GM23338 (cell line): ENCODE data around the gene PIP5K1A. TPM values are rescaled to one million over a fixed set of nuclear protein-coding genes. Genes with fewer than 3 reads are reported as not detected.
"Not testable (repeated sequence)": the region's sequence is repeated elsewhere in the genome, so short reads cannot be mapped to it uniquely, and the experiment has no call there.

Experiments
- ATAC-seq: fragments of 200-7000 bp; cut with Tn5 transposase; 3 replicates; pipeline ENCODE4 v1.9.1; 2020
- DNase-seq: peaks from one replicate; pipeline ENCODE4 v3.0.0-alpha.2; 2015; ENCODE audit warnings: low spot score
- H2AFZ ChIP-seq: fragments of 200-600 bp; sonication (generic); 2 replicates; pipeline ENCODE4 v1.8.0; 2016; ENCODE audit warnings: antibody characterized with exemption, mild to moderate bottlenecking, moderate library complexity
- H3F3A ChIP-seq: fragments of 200-600 bp; sonication (generic); replicated peaks from 2 replicates; pipeline ENCODE4 v1.8.0; 2017; ENCODE audit warnings: antibody characterized with exemption, mixed run types, low read depth
- H3K27ac ChIP-seq: fragments of 200-600 bp; sonication (generic); 2 replicates; pipeline ENCODE4 v1.6.1; 2016; ENCODE audit warnings: low read depth
- H3K27me3 ChIP-seq: fragments of 200-600 bp; sonication (generic); 2 replicates; pipeline ENCODE4 v1.8.0; 2016; ENCODE audit warnings: mild to moderate bottlenecking, mixed run types, moderate library complexity; ENCODE audit not compliant: insufficient read depth
- H3K36me3 ChIP-seq: fragments of 200-600 bp; sonication (generic); 2 replicates; pipeline ENCODE4 v1.8.0; 2016; ENCODE audit warnings: mild to moderate bottlenecking; ENCODE audit not compliant: insufficient read depth
- H3K4me1 ChIP-seq: fragments of 200-600 bp; sonication (generic); 2 replicates; pipeline ENCODE4 v1.8.0; 2016; ENCODE audit warnings: mild to moderate bottlenecking, moderate library complexity; ENCODE audit not compliant: insufficient read depth
- H3K4me2 ChIP-seq: fragments of 200-600 bp; sonication (generic); 2 replicates; pipeline ENCODE4 v1.7.1; 2017; ENCODE audit warnings: mixed run types
- H3K4me3 ChIP-seq: fragments of 200-600 bp; sonication (generic); 2 replicates; pipeline ENCODE4 v1.6.1; 2016; ENCODE audit warnings: mixed run types
- H3K79me2 ChIP-seq: fragments of 200-600 bp; sonication (generic); replicated peaks from 2 replicates; pipeline ENCODE4 v1.8.0; 2017; ENCODE audit warnings: mild to moderate bottlenecking; ENCODE audit not compliant: insufficient read depth
- H3K9me2 ChIP-seq: fragments of 200-600 bp; sonication (generic); 2 replicates; pipeline ENCODE4 v1.8.0; 2017; ENCODE audit not compliant: insufficient read depth
- H4K20me1 ChIP-seq: fragments of 200-600 bp; sonication (generic); replicated peaks from 2 replicates; pipeline ENCODE4 v1.8.0; 2017; ENCODE audit warnings: mild to moderate bottlenecking; ENCODE audit not compliant: insufficient read depth
- H3K27ac Mint-ChIP-seq: 2 replicates; pipeline ENCODE4 v1.8.0; 2020; ENCODE audit warnings: inconsistent platforms, mild to moderate bottlenecking, moderate library complexity, mixed read lengths
- H3K27me3 Mint-ChIP-seq: 3 replicates; pipeline ENCODE4 v1.8.0; 2022; ENCODE audit warnings: low read depth, mild to moderate bottlenecking, moderate library complexity, mixed read lengths, inconsistent platforms; ENCODE audit not compliant: insufficient read depth, poor library complexity
- H3K36me3 Mint-ChIP-seq: 3 replicates; pipeline ENCODE4 v1.8.0; 2021; ENCODE audit warnings: low read depth, mild to moderate bottlenecking, inconsistent platforms, moderate library complexity, mixed read lengths
- H3K4me1 Mint-ChIP-seq: 3 replicates; pipeline ENCODE4 v1.8.0; 2020; ENCODE audit warnings: mild to moderate bottlenecking, inconsistent platforms, mixed read lengths
- H3K4me3 Mint-ChIP-seq: 3 replicates; pipeline ENCODE4 v1.8.0; 2021; ENCODE audit warnings: moderate library complexity, mild to moderate bottlenecking, inconsistent platforms, mixed read lengths
- H3K9me3 Mint-ChIP-seq: 3 replicates; pipeline ENCODE4 v1.8.0; 2020; ENCODE audit warnings: moderate library complexity, mild to moderate bottlenecking, inconsistent platforms, mixed read lengths
- CREB1 ChIP-seq: fragments of 250-450 bp; sonication (Bioruptor Pico); IDR thresholded peaks from 2 replicates; pipeline ENCODE4 v1.5.0; 2020; ENCODE audit warnings: low read depth, mild to moderate bottlenecking, moderate library complexity
- ZNF462 ChIP-seq: fragments of 250-450 bp; sonication (Bioruptor Pico); IDR thresholded peaks from 2 replicates; pipeline ENCODE4 v1.5.0; 2020; ENCODE audit warnings: mild to moderate bottlenecking, moderate library complexity
- polyA plus RNA-seq: library from polyadenylated mRNA; unstranded; fragments of >200 nt; fragmentation: Nextera tagmentation; extraction: Ambion mirVana; gene quantifications from 2 replicates; pipeline ENCODE4 v1.2.1, GENCODE V29; 2016
- total RNA-seq: library from RNA; depleted of rRNA; stranded (reverse); fragments of >200 nt; shearing (Covaris generic); gene quantifications from 2 replicates; pipeline ENCODE4 v1.2.3, GENCODE V29; 2014

PIP5K1A gene
- total and polyA plus RNA-seq, 2 experiments from 2014 or later: 23.2 to 63.3 TPM

DNA sequence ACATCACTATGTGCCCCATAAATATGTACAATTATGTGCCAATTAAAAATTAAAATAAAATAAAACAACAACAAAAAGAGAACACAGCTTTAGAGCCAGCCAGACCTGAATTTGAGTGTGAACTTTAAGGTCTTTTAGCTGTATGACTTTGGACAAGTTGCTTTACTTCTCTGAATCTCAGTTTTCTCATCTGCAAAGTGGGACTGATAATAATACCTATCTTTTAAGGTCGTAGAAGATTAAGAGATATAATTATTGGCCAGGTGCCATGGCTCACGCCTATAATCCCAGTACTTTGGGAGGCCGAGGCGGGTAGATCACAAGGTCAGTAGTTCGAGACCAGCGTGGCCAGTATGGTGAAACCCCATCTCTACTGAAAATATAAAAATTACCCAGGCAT, 5.0 kb upstream of the PIP5K1A start (continued):
- TF ChIP-seq ZNF462: no peak

- Histone ChIP-seq H3K27me3 (no peaks in the 10 kb centered on the region), H3F3A (0 out of 2 replicates have a peak, but pooled peaks cover 12% of the 10 kb centered on the region), H3K4me2 (no peak overlapping the region), H3K27ac (no peak overlapping the region), H4K20me1 (no peaks in the 10 kb centered on the region), H3K36me3 (no peaks in the 10 kb centered on the region), H3K9me2 (no peaks in the 10 kb centered on the region), H3K4me3 (no peak overlapping the region), H3K79me2 (peaks cover 15% of the 10 kb centered on the region), H3K4me1 (peaks cover 6% of the 10 kb centered on the region), H2AFZ (no peak overlapping the region)
- no peak for ATAC-seq
- H3K4me3 Mint-ChIP-seq: no peak overlapping the region
- H3K27me3 Mint-ChIP-seq: peaks cover 14% of the 10 kb centered on the region
- no peak for DNase-seq
- H3K4me1 Mint-ChIP-seq: peaks cover 12% of the 10 kb centered on the region; the same call in 2 of the 3 replicates
- H3K27ac Mint-ChIP-seq: no peak overlapping the region
- peaks cover 4% of the 10 kb centered on the region for H3K36me3 Mint-ChIP-seq
- TF ChIP-seq CREB1 (CRISPR knock-in tag): no peak
- no peaks in the 10 kb centered on the region for H3K9me3 Mint-ChIP-seq
These were observed 4.5 kb upstream of the PIP5K1A start for GRCh38 chr1:151193856-151194255.

DNA sequence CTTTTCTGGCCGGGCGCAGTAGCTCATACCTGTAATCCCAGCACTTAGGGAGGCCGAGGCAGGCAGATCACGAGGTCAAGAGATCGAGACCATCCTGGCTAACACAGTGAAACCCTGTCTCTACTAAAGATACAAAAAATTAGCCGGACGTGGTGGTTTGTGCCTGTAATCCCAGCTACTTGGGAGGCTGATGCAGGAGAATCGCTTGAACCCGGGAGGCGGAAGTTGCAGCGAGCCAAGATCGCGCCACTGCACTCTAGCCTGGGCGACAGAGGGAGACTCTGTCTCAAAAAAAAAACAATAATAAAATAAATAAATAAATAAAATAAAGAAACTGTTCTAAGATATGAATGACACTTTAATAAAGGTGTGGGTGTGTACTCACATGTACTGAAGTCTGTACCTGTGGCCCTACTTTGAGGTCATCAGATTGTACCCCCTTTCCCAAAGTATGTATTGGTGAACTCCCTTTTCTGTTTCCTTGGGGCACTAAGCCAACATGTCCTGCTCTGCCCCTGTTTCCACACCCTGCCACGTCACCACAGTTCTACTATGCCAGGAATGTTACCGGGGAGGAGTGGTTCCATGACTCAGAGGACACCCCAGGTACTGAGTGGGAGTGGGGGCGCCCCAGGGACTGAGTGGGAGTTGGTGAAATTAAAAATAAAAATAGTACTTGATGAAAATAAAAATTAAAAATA, 3.3 kb upstream of the PIP5K1A start:
- H3K9me3 Mint-ChIP-seq, H3K4me3 ChIP-seq, H3K36me3 ChIP-seq, H3K27me3 ChIP-seq, H3K4me2 ChIP-seq, H2AFZ ChIP-seq, ATAC-seq, H3K9me2 ChIP-seq, H3K27ac Mint-ChIP-seq, H4K20me1 ChIP-seq, H3K27ac ChIP-seq, DNase-seq, H3K4me3 Mint-ChIP-seq, H3K4me1 ChIP-seq: not testable (repeated sequence)
- Mint-ChIP-seq H3K4me1 (peaks cover 16% of the 10 kb centered on the region; the same call in 2 of the 3 replicates), H3K27me3 (peaks cover 17% of the 10 kb centered on the region), H3K36me3 (peaks cover 12% of the 10 kb centered on the region)
- peaks cover 16% of the 10 kb centered on the region for H3K79me2 ChIP-seq
- H3F3A ChIP-seq: 0 out of 2 replicates have a peak, but pooled peaks cover 12% of the 10 kb centered on the region
